GM19238 (cell line): Measurements from ENCODE around the gene TUBGCP3.

Experiments used
- DNase-seq: peaks from one replicate; pipeline ENCODE4 v3.0.0; 2011; ENCODE audit warnings: low spot score; ENCODE audit not compliant: insufficient read length

TUBGCP3 gene

DNA sequence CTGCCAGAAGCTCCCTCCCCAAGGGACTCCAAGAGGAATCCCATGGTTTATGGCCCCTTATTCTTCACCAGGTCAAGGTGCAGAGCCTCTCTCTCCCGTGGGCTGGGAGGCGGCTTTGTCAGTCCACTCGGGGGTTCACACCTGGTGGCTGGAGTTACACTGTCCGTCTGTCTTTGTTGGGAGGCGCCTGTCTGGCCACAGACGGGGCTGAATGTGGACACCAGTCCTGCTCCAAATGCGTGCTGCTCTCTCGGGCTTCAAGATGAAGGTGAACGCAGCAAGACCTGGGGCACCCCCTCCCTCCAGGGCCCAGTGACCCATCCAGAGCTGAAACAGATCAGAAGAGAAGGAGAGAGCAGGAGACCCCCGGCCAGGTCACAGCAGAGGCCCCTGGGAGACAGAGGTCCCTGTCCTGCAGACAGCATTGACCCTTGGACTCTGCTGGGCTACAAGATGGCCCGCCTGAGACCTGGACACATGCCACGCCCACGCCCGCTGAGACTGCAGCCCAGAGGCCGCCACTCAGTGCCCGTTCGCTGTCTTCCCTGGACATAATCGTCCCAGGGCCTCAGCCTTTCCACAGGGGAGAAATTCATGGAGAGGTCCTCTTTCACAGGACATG is 29.9 kb upstream of the TUBGCP3 start:
- DNase-seq: no peak

GRCh38 chr13:112616586-112617362 is 28.8 kb upstream of the TUBGCP3 start:
- DNase-seq: peak; percentile 29

GRCh38 chr13:112615391-112615790 is 27.4 kb upstream of the TUBGCP3 start:
- DNase-seq: no peak

- DNase-seq: no peak
Observed at GRCh38 chr13:112614835-112615234, 26.9 kb upstream of the TUBGCP3 start.

- DNase-seq: no peak
Observed at GRCh38 chr13:112608212-112608611, 20.3 kb upstream of the TUBGCP3 start.

- peak; percentile 87 for DNase-seq
Observed at GRCh38 chr13:112606109-112607001, 18.4 kb upstream of the TUBGCP3 start.

DNA sequence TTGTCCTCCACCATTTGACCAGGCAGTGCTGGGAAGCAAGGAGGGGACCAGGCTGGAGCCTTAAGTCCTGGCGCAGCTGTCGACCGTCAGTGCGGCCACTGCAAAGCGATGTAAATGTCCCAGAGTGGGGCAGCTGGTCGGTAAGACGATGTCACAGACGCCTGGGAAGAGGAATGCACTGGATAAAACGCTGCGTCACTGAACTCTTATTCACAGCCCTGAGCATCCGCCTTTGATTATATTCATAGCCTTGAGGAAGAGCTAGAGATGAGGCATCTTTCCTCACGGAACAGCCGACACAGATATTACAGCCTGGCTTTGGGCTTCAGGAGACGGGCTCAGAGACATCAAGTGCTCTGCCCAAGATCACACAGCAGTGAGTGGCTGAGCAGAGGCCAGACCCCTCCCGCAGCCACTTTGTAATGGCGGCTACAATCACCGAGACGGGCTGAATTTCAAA is 17.6 kb upstream of the TUBGCP3 start:
- no peak for DNase-seq

GRCh38 chr13:112603641-112604225 is 15.8 kb upstream of the TUBGCP3 start:
- DNase-seq: no peak

DNA sequence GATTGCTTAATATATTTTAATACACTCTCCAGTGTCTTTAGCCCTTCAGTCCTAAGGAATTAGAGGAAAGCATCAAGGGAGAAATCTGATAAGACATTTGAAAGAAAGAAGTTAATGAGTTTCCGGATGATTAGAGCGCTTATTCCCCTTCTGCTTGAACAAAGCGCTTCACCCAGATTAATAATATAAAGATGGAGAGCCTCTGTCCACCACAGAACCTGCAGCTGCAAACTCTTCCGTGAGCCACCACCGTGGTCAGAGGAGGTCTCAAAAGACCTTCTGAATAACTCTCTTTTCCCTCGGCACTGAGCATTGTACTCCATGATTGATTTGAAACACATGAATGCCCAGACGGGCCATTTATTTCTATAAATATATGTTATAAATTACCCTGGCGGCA is 14.2 kb upstream of the TUBGCP3 start:
- no peak for DNase-seq

DNA sequence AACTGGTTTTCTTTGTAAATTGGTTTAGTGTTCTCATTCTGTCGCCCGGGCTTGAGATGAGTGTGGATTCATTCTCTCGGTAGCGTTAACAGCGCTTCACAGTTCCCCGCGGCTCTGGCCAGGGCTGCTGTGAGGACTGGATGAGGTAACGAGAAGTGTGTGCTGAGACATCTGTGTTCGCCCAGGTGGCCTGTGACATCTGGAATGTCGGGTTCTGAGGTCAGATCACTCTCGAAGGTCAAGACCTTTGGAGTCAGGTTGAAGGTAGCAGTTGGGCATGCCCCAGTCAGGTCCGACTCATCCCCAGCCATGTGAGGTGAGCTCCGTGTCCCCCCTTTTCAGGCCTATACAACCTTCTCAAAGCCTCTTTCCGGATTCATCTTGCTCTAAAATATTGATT is 13.4 kb upstream of the TUBGCP3 start:
- no peak for DNase-seq

DNA sequence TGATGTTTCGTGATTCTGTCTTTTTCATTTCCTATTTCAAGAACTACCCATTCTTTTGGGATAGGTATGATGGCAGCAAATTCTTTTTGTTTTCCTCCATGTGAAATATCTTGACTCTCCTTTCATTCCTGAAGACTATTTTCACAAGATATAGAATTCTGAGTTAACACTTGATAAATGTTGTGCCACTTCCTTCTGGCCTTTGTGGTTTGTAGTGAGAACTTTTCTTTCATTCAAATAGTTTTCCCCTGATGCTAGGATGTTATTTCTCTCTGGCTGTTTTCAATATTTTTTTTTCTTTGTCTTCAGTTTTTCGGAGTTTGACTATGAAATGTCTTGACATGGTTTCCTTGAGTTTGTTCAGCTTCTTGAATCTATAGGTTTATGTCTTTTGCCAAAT is 8.3 kb upstream of the TUBGCP3 start:
- no peak for DNase-seq

GRCh38 chr13:112592647-112593046 is 4.7 kb upstream of the TUBGCP3 start:
- DNase-seq: no peak

DNA sequence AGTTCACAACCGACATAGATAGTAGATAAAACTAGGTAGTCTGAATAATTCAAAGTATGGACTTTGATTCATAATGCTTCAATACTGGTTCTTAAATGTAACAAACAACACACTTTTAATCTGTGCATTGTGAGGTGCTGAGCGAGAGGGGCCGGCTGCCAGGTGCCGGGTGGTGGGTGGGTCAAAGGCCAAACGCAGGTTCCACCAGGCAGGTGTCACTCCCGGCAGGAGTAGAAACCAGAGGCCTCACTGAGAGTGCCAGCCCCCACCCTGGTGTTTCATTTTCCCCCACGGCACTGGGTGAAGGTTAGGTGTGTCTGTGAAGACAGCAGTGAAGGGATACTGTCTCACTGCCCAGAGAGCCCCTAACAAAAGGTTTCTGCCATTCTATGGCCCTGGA is 4.2 kb upstream of the TUBGCP3 start:
- no peak for DNase-seq

DNA sequence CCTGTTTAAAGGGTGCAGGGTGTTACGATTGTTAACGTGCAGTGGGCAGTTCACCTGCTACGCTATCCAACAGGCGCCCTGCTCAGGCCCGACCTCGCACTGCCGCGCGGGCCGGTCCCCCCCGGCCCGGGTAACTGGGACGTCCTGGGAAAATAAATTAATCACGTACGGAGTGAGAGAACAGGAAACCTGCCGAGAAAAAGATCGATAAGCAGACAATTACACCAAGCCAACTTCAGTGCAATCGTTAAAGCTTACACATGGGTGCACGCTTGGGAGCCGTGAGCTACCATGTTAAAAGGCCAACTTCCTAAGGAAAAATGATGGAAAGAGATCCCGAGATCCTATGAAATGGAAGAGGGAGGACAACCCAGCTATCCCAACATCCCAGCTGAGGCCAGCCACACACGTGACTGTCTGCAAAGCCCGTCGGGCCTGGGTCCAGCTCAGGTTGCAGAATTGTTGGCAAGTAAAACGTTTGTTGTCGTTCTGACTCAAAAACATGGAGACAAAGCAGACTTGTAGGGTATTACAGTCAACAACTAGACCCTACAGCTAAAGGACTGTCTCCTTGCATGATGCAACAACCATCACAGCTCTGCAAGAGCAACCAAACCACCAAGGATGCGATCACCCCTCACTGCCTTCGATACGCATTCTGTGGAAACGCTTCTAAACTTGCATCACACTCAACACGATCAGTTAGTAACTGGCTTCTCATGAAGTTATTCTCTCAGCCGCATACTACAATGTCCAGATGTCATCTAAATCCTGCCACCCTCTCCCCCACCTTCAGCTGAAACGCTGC is 741 bp upstream of the TUBGCP3 start:
- DNase-seq: no peak

- peak; percentile 52 for DNase-seq
Observed at GRCh38 chr13:112587212-112587763, 665 bp downstream of the TUBGCP3 start.

GRCh38 chr13:112586334-112586960 is 1.5 kb downstream of the TUBGCP3 start:
- no peak for DNase-seq

DNA sequence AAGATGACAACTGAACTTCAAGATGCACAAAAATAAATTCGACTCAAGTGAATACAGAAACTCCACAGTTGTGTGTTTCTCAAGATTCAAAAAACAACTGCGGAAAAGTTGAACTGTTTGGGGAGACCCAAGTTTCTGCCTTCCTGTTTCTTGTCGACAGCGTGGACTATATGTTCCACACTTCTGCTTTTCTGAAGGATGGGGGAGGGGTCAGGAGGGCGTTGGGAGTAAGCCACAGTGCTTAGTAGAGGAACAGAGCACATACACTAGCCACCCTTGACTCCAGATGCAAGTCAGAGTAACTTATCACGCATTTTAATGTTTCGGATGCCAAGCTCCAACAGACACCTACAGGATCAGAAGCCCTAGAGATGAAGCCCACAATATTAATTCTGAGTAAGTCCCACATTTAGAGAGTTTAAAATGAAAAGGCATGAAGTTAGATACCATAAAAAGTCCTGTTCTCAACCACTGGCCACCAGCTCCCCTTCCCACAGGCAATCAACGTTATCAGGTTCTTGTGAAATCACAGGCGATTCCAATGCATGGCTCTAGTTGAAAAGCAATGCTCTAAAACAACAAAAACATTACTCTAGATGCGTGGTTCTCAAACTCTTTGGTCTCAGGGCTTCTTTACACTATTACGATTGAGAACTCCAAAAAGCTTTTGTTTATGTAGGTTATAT is 4.2 kb downstream of the TUBGCP3 start:
- peak; percentile 42 for DNase-seq

DNA sequence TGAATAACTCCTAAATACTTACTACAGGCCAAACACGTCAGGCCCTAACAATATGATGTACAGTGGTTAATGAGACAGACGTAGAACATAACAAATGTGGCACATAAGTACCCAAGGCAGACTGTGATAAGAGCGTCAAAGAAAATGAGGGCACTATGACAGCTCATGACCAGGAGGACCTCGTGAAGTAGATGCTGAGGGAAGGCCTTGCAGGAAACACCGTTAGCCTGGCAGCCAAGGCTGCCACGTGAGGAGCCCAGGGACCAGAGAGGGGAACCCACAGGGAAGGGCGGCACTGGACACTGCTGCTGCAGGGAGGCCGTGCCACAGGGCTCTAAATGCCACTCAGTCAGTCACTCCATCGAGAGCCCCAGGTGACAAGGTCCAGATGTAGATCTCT is 5.7 kb downstream of the TUBGCP3 start:
- no peak for DNase-seq

DNA sequence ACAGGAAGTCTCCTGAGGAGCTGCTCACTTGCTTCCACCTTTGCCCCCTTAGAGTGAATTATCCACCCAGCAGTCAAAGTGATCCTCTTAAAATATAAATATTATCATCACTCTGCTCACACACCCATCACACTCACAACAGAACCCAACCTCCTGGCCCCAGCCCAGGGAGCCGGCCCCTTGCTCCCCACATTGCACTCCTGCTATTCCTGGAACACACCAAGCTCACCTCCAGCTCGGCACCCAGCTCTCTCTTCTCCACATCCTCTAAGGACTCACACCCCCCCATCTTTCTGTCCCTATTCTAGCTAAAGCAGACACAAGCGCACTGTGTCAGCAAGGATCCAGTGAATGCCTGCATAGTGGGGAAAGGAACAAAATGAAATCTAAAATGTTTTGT is 7.0 kb downstream of the TUBGCP3 start:
- no peak for DNase-seq
